ENCODE results near the gene ANKRD34B. TPM values are rescaled to one million over a fixed set of nuclear protein-coding genes. Genes with fewer than 3 reads are reported as not detected.

The ANKRD34B gene
- total and polyA plus RNA-seq, 2 of the 13 experiments (the other 11 are each of a cell fraction or from before 2014, with no cell fraction given), result 0.01 to 0.04 TPM

GRCh38 chr5:80569961-80570786 lies at the start of gene ANKRD34B (continued):
- TF ChIP-seq ZNF20 (CRISPR knock-in tag; IDR thresholded peaks at IDR 0.05), result no peak
- TF ChIP-seq CHD4 (IDR thresholded peaks at IDR 0.05; ENCODE audit: borderline replicate concordance, low read length), result no peak
- no peak for TF ChIP-seq FOXJ3 (CRISPR knock-in tag; IDR thresholded peaks at IDR 0.05; ENCODE audit: borderline replicate concordance)
- TF ChIP-seq ARNT2 (CRISPR knock-in tag; IDR thresholded peaks at IDR 0.05; ENCODE audit: low read depth), result peak; percentile 28; the same call in 1 of the 2 replicates
- TF ChIP-seq ZNF576 (CRISPR knock-in tag; IDR thresholded peaks at IDR 0.05), result no peak
- 0 out of 2 replicates have a peak, but pooled peaks have one; percentile 36 for TF ChIP-seq EZH2 (conservative IDR thresholded peaks at IDR 0.05; ENCODE audit: low read depth, low read length)
- TF ChIP-seq ZNF567 (CRISPR knock-in tag; IDR thresholded peaks at IDR 0.05; ENCODE audit: borderline replicate concordance), result no peak
- TF ChIP-seq ZNF589 (CRISPR knock-in tag; conservative IDR thresholded peaks at IDR 0.05), result 0 out of 2 replicates have a peak, but pooled peaks have one; percentile 37
- TF ChIP-seq ZBTB42 (CRISPR knock-in tag; IDR thresholded peaks at IDR 0.05), result no peak
- TF ChIP-seq ZNF274 (CRISPR knock-in tag; IDR thresholded peaks at IDR 0.05), result peak; percentile 56; the same call in 1 of the 2 replicates
- peak; percentile 35; the same call in 1 of the 2 replicates for TF ChIP-seq KMT2A (CRISPR knock-in tag; IDR thresholded peaks at IDR 0.05)
- TF ChIP-seq NR1H2 (CRISPR knock-in tag; IDR thresholded peaks at IDR 0.05; ENCODE audit: borderline replicate concordance, low read depth), result 0 out of 2 replicates have a peak, but pooled peaks have one; percentile 63
- peak; percentile 58; the same call in 1 of the 2 replicates for TF ChIP-seq ZNF512B (CRISPR knock-in tag; IDR thresholded peaks at IDR 0.05; ENCODE audit: borderline replicate concordance)
- peak; percentile 28; the same call in 1 of the 2 replicates for TF ChIP-seq ETV5 (CRISPR knock-in tag; IDR thresholded peaks at IDR 0.05; ENCODE audit: borderline replicate concordance)
